ENCODE measurements around the gene SYT1. TPM values are rescaled to one million over a fixed set of nuclear protein-coding genes. Genes with fewer than 3 reads are reported as not detected.
"Not testable (repeated sequence)": the region's sequence is repeated elsewhere in the genome, so short reads cannot be mapped to it uniquely, and the experiment has no call there.

SYT1 gene
- polyA plus RNA-seq (ENCODE audit: insufficient read depth in 1 of 5, insufficient read length in 5 of 5, low replicate concordance in 1 of 5), result 1 to 10 TPM; 2.7 to 6.4 (median 5.0) TPM
- long read RNA-seq, donor 1, full-length matches to known transcripts, result 2 of 2 reads
- long read RNA-seq, donor 1, partial matches to known transcripts, result 0 of 2 reads
- long read RNA-seq, donor 1, other reads (novel, unspliced or antisense), result 0 of 2 reads
- long read RNA-seq, donor 2, full-length matches to known transcripts, result 2 of 2 reads
- long read RNA-seq, donor 2, partial matches to known transcripts, result 0 of 2 reads
- long read RNA-seq, donor 2, other reads (novel, unspliced or antisense), result 0 of 2 reads
- long read RNA-seq, donor 3, result 0 reads
- long read RNA-seq, donor 4, result 0 reads
- long read RNA-seq, donor 5, full-length matches to known transcripts, result 1 of 1 reads
- long read RNA-seq, donor 5, partial matches to known transcripts, result 0 of 1 reads
- long read RNA-seq, donor 5, other reads (novel, unspliced or antisense), result 0 of 1 reads
- long read RNA-seq, donor 6, partial matches to known transcripts, result 53 of 58 reads
- long read RNA-seq, donor 6, other reads (novel, unspliced or antisense), result 5 of 58 reads
- long read RNA-seq, donor 7, full-length matches to known transcripts, result 1 of 1 reads
- long read RNA-seq, donor 7, partial matches to known transcripts, result 0 of 1 reads
- long read RNA-seq, donor 7, other reads (novel, unspliced or antisense), result 0 of 1 reads
- long read RNA-seq, donor 8, result 0 reads

DNA sequence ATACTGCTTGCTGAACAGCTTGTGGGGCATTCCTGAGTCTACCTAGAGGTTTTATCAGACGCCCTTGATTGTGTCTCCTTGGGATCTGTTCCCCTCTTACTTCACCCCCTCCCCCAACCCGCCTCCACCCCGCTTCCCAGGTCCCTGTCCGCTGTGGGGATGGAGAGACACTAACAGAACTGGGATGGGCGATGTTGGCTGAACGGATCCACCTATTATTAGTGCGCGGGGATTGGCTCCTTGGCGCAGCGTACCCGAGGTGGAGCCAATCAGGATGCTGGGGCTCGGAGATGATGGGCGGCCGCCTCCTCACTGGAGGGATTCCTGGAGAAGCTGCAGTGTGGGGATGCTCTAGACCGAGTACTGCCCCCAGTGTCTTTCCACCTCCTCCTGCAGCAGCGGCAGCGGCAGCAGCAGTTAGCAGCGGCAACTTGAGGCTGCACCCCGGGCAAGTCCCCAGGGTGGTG is at the start of gene SYT1:
TSS of gene SYT1 (plus strand) at position 372 of the 467 bp plus-strand sequence.
- peak; percentile 30 to 33 for DNase-seq

- no peak for DNase-seq
These were observed 46.1 kb upstream of the SYT1 start for GRCh38 chr12:78818487-78818886.

DNA sequence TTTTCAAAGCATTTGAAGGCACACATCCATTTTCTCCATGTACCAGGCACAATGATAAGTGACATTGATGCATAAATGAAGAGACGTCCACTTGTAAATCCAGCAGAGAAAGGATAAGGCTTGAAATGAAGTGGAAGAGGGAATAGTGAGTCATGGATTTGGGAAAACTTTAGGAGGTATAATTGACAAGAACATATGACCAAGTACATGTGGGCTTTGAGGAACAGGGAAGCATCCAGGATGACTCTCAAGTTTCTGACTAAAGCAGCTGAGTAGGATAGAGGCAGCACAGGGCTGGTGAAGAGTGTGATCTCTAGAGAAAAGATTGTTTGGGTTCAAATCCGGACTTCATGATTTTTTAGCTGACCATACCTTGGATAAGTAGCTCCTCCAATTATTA is 43.6 kb upstream of the SYT1 start:
- DNase-seq, result no peak

GRCh38 chr12:78824918-78825317 is 39.7 kb upstream of the SYT1 start:
- DNase-seq, result no peak

DNA sequence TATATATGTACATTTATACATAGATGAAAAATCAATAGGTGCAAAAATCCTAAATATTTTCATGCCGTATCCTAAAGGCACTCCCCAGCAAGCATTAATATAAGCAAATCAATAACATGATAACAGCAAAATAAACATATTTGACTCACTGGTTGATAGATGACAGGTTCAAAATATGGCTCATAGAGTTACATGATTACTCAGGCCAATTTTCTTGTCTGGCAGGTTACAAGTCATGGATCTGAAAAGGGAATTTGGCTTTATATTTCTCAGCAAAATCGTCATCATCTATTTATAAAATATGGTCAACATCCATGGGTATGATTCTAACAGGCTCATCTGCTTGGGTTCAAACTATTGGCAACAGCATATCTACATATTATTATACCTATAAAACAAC is 34.9 kb upstream of the SYT1 start:
- DNase-seq, result no peak

DNA sequence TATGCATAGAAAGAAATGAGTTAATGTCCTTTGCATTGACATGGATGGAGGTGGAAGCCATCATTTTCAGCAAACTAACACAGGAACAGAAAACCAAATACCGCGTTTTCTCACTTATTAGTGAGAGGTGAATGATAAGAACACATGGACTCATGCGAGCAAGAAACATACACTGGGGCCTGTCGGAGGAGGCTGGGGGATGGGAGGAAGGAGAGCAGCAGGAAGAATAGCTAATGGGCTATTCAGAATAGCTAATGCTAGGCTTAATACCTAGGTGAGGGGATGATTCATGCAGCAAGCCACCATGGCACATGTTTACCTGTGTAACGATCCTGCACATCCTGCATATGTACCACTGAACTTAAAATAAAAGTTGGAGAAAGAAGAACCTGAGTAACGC is 29.1 kb upstream of the SYT1 start:
- DNase-seq, result no peak

DNA sequence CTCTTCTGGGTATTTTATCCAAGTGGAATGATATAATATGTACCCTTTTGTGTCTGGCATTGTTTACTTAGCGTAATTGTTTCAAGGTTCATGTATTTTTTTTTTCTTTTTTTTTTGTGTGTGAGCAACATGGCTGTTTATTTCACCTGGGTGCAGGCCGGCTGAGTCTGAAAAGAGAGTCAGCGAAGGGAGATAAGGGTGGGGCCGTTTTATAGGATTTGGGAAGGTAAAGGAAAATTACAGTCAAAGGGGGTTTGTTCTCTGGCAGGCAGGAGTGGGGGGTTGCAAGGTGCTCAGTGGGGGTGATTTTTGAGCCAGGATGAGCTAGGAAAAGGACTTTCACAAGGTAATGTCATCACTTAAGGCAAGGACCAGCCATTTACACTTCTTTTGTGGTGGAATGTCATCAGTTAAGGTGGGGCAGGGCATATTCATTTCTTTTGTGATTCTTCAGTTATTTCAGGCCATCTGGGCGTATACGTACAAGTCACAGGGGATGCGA is 24.0 kb upstream of the SYT1 start:
- not testable (repeated sequence) for DNase-seq

GRCh38 chr12:78853231-78853630 is 11.3 kb upstream of the SYT1 start:
- no peak for DNase-seq

DNA sequence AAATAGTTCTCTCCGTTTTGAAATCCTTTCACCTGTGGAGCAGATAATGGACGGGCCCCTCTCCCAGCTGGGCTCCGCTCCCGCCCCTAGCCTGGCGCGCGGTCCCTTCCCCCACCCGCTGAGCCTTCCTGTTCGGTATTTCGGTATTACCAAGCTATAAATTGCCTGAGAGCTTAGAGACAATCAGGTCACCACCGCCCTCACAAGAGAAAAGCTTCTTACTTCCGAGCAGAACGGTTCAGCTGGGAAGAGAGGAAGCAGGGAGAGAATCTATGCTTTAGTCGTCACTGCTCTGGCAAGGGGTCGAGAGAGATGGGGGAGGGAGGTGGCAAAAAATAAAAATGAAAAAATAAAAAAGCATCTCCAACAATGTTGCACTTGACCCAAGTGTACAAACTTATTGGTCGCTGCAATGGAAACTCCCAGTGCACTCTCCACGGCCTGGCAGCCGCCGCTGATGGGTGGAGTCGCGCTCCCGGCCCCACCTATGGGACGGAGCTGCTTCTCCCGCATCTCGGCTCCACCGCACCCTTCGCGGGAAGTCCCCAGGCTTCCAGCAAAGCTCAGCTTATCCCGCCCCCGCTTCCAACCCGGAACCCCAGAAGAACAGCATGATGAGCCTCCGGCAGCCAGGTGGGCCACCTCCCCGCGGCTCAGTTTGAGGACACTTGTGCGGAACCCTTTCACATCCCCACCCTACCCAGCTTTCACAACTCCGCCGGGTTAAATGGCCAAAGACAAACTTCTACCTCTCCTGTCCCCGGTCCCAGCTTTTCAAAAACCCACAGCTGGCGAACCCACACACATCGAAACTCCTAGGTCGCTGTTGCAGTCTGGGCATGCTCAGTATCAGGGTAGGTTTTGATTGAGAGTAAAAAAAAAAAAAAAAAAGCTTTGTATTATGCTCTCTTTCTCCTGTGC is 832 bp upstream of the SYT1 start:
- peak; percentile 19 to 27 for DNase-seq

DNA sequence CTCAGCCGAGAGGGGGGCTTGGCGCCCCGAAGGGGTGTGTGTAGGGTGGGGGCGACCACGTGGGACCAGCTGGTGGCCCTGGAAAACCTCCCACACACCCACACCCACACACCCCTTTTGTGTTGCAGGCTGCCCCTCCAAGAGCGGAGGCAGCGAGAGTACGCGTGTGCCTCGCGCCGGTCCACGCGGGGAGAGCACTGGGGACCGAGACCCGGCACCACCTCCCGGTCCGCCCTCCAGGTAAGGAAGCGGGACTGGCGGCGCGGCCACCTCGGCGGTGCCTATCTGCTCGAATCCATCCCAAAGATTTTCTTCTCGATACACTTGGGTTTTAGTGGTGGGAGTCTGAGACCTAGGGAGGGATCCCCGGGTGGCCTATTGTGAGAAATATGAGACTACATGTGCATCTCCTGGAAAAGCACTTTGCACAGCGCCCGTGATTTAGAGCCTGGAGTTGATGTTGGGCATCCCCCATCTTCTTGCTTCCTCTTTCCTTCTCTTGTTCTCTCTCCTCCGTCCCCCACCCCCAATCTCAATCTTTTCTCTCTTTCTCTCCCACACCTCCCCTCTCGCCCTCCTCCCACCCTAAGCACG is 393 bp downstream of the SYT1 start:
- peak in 1 of 2 donors; percentile 12 for DNase-seq

DNA sequence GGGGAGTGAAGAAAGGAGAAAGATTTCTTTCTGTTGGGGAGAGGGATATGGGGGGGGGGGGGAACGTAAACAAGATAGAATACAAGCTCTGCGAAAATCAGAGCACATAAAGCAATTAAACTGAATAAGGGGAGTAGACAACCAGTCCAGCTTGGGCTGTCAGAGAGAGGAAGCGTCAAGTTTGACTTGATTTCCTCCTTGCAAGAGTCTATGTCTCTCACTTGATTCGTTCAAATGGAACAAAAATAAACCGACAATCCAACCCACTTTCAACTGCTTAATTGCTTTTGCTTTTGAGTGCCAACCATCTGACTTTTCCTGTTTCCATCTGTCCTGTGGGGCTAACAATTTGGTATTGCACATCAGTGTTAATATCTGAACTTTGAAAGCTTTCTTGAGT is 942 bp downstream of the SYT1 start:
- DNase-seq, result no peak

DNA sequence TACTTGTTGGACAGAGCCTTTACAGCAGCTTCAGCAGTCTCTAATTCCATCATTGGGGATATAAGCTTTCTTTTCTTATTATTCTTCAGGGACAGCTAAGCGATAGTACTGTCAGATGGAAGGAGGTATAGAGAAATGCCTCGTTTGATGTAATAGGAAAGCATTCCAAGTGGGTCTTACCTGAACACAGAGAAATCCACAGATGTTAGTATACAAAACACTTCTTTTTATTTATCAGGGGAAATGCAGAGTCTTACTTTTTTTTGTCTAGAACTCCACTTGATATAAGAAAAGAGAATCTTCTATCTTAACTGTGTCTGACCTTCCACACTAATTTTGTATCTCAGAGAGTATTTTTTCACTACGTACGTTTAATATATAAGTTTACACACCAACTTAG is 1.9 kb downstream of the SYT1 start:
- no peak for DNase-seq

GRCh38 chr12:78870539-78870938 is 6.0 kb downstream of the SYT1 start:
- DNase-seq, result no peak

DNA sequence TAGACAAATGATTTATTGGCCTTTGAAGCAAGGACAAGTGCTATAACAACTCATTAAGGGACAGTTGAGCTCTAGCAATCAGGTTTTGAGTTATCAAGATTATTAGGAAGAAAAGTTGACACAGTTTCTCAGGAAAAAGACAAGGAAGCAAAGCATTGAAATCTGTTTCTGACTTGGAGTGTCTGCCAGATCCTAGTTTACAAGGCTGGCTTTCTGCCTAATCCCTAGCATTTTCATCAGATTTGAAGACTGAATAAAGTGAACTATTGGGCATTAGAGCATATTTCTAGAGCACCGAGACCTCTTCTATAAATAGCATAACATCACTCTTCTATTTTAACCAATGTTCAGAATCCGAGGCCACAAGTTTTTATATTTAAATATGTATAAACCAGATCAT is 7.0 kb downstream of the SYT1 start:
- peak in 1 of 2 donors; percentile 18 for DNase-seq

DNA sequence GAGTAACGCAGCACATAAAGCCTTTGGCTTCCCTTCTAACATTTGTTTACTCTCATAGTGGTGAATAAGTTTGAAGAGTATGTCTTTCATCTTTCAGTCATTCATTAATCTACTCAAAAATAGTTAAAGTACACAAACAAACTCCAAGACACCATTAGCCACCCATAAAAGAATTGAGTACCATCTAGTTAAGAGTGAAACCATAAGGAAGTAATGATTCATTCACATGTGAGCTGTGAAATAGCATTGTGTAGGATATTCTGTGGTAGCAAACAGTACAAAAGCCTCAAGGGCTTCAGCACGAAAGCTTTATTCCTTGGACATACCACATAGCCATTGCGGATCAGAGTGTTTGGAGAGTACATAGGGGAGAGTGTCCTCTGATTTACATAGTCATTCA is 13.9 kb downstream of the SYT1 start:
- DNase-seq, result no peak

GRCh38 chr12:78878866-78879265 is 14.3 kb downstream of the SYT1 start:
- no peak for DNase-seq

DNA sequence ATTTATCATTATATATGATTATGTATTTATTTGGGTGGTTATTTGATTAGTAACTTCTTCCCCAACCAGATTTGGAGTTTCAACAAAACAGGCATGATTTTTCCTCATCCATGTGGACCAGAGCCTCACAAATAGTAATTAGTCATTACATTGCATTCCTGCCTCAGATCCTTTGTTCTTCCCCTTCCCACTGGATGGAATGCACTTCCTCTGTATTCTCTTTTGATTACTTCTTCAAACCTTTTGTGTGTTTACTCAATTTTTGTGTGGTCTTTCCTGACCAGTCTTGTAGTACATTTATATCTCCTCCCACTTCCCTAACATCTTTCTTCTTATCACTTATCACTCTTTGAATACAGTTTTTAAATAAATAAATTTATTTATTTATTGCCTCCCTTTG is 15.5 kb downstream of the SYT1 start:
- no peak for DNase-seq

DNA sequence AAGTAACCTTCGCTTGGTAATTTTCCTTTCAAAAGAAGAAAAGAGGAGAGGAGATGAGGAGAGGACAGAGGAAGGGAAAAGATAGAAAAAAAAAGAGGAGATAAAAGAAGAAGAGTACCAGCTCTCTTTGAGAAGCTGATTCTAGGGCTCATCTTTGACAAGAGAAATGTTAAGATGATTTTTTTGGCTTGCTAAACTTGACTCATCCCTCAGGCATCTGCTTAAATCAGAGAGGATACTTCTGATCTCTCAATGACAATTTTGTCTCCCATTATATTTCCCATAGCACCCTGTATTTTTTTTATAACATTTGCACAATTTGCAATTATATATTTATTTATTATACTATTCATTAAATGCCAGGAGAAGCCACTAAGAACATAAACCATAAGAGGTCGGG is 17.1 kb downstream of the SYT1 start:
- no peak for DNase-seq

- no peak for DNase-seq
These were observed 20.9 kb downstream of the SYT1 start for GRCh38 chr12:78885466-78885865.

DNA sequence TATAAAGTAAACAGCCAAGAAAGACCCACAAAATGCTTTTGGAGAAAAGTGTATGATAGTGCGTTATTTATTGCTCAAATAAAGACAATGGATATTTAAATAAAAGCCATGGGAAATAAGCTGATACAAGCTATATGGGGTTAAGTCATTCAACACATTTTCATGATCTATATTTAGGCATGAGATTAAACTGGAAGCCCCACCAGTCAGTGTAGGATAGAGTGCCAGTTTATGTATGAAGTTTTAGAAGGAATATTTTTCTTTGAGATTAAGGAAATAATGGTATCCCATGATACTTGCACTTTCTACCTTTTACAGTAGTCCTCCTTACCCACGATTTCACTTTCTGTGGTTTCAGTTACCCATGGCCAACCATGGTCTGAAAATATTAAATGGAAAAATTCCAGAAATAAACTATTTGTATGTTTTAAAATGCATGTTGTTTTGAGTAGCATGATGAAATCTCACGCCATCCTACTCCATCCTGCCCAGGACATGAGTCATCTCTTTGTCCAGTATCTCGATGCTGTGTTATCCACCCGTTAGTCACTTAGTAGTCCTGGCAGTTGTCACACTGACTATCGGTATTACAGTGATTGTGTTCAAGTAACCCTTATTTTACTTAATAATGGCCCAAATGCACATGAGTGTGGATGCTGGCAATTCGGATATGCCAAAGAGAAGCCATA is 22.3 kb downstream of the SYT1 start:
- DNase-seq, result no peak

DNA sequence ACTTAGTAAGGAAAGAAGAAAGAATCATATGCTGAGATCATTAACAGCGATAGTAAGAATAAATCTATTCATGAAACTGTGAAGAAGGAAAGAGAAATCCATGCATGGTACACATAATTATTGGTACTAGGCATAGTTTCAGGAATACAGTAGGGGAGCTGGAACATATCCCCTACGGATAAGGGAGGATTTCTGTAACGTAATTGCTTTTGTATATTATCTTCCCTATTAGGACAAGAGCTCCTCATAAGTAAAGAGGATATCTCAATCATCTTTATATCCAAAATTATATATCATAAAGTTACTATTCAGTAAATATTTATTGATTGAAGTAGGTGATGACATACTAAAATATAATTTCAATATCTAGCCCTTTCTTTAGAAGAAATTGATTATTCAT is 22.9 kb downstream of the SYT1 start:
- no peak for DNase-seq
